HG03442 (cell line): ENCODE measurements around the gene EDIL3.
A peak's percentile ranks its signal among the peaks of the same experiment; 100 is the strongest.
"Not testable (repeated sequence)": the region's sequence is repeated elsewhere in the genome, so short reads cannot be mapped to it uniquely, and the experiment has no call there.

Source experiments
- ATAC-seq: cut with Tn5 transposase; IDR thresholded peaks from one replicate; pipeline ENCODE4 v1.9.1; 2021; ENCODE audit warnings: mild to moderate bottlenecking, moderate library complexity; ENCODE audit not compliant: unreplicated experiment

EDIL3 gene

DNA sequence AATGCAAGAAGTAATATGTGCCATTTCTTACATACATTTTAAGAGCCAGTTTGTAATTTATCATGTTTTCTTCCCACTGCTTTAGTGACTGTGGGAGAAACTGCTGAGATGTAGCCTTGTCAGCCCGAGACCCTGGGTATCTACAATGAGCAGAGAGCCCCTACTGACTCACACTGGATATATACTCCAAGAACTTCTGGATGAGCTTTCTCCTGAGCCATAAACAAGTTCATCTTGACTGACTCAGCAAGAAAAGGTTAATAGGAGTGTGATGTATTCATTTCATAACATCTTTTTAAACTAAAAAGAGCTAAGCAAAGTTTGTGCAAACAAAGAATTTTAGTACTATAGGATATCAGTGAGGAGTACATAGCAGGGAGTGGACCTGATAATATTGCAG is 182.5 kb downstream of the EDIL3 start:
- ATAC-seq: no peak

DNA sequence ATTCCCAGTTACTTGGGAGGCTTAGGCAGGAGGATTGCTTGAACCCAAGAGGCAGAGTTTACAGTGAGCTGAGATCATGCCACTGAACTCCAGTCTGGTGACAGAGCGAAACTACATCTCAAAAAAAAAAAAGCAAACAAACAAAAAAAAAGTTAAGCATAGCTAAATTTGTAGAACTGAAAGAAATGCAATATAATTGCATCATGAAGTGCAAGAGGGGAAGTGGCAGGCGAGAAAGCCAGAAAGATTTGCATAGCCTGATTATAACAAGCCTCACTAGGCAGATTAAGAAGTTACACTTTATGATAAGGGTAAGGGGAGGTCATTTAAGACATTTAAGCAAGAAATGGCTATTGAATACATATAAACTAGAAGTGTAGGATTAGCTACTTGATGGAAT is 187.1 kb downstream of the EDIL3 start:
- ATAC-seq: no peak

DNA sequence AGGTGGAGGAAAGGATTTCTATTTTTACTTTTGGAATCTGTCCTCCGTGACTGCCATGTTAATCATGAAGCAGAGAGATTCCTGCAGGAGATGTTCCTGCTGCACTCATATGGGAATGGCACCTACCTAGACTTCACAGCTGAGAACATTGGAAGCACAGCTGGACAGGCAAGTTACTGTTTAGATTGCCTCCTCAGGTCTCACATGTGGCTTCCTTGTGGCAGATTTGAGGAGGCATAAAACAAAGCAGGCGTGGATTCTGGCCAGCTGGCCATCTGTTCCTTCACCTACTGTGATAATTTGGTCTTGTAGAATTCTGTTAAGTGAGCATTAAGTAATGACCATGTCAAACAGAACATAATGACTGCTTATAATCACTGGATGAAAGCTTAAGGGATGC is 193.4 kb downstream of the EDIL3 start:
- no peak for ATAC-seq

DNA sequence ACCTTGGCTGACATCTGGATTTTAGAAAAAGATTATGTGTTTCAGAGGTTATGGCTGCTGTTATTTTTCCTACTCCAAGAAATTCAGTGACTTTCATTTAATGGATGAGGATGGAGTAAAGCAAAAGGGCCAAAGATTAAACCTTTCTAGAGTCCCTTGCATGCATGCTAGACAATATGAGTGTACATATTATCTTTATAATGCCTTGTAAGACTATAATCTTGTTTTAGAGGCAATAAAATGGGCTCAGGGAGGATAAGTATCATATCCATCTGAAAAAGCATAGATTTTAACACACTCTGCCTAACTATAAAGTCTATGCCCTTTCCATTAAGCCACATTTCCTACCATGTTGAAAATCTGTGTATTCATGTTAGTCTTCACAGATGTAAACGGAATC is 199.8 kb downstream of the EDIL3 start:
- no peak for ATAC-seq

DNA sequence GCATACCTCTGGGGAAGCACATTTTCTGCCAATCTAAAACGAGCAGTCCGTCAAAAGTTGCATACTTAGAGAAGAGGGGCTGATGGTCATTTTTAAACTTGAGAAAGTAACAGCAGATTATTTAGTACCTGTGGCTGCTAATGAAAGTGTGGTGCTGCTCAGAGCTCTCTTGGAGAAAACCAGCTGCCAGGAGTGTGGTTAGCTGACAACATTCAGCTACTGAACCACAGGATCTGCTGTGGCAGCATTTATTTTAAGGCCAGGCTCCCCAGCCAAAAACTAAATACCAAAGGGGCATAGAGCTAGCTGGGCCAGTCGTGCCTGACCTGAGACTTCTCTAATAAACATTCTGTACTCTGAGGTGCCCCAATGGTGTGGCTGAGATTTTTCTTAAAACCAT is 203.6 kb downstream of the EDIL3 start:
- no peak for ATAC-seq

DNA sequence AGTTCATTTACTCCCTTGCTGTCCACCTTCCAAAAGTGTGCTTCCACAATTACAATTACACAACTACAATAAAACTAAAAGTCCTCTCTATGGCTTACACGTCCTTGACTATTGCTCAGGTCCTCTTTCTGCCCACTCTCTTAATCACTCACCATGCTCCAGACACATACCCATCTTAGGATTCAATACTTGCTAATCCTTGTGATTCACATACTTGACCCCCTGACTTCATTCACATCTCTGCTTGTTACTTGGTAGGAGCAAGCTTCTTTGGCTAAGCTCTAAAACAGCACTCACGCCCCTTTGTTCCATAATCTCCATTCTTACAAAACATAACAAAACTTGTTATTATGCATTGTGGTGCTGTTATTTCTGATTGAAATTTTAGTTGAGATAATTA is 215.8 kb downstream of the EDIL3 start:
- no peak for ATAC-seq

DNA sequence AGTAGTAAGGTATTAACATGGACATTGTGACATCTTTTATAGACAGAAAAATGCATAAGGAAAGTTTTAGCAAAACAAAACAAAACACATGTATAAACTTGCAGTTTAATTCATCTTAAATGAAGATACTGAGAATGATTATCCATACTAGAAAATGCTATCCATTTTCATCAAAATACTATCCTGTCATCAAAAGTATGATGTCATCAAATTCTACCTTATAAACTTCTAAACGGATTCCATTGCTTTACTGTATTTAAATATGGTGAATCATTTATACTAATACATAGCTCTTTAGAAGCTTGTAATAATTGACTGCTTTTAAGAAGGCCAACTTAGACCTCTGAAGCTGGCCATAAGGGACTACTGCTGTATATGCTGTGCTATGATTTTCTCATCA is 221.0 kb downstream of the EDIL3 start:
- ATAC-seq: no peak

DNA sequence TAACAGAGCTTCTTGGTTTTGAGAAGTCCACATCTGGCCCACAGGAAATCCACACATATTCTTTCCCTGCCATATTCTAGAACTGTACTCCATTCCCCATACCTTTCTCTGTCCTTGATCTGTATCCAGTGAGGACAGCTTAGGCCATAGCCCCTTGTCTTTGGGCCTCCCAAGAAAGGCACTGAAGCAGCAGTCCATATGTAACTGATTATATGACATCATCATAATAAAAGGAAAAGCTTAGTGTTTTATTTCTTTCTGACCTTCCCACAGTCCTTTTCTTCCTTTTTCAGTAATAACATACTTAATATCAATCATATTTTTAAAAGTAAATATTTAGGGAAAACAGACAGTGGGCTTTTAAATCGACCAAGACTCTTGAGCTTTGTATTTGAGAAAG is 222.0 kb downstream of the EDIL3 start:
- ATAC-seq: no peak

DNA sequence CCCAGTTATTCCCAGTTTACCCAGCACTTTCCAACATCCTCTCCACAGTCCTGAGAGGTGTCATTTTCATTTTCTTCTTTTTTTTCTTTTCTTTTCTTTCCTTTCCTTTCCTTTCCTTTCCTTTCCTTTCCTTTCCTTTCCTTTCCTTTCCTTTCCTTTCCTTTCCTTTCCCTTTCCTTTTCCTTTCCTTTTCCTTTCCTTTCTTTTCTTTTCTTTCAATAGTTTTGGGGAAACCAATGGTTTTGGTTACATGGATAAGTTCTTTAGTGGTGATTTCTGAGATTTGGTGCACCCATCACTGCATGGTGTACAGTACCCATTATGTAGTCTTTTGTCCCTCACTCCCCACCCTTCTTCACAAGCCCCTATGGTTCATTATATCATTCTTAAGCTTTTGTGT is 224.0 kb downstream of the EDIL3 start:
- ATAC-seq: not testable (repeated sequence)

DNA sequence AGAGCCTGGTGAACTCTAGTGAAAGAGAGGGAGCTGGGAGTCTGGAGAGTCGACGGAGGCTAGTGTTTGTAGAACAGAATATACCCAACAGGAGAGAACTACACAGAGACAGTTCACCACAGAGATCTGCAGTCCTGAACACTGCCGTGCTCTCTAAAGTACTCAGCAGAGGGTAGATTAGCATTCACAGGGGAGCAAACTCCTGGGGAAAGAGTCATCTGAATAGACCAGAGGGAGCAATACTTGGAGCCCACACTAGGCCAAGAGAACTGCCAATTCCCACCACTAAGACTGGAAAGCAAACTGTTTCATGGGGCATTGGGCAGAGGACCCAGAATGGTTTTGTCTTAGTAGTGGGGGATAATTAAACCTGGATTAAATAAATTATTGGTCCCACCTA is 235.6 kb downstream of the EDIL3 start:
- ATAC-seq: no peak

DNA sequence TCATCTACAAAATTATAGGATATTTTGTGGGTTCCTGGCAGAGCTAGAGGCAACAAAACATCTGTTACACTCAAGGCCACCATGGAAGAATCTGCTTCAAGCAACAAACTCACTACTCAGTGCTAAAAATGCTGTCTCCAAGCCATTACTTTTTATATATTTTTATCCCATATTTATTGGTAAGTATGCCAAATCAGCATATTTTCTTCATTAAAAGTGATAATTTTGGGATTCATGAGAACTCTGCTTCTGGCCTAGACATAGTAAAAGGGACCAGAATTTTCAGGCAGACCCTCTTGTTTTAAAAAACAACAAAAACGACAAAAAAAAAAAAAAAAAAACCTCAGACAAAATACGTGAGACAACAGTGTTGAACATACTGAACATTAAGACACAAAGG is 236.0 kb downstream of the EDIL3 start:
- no peak for ATAC-seq

DNA sequence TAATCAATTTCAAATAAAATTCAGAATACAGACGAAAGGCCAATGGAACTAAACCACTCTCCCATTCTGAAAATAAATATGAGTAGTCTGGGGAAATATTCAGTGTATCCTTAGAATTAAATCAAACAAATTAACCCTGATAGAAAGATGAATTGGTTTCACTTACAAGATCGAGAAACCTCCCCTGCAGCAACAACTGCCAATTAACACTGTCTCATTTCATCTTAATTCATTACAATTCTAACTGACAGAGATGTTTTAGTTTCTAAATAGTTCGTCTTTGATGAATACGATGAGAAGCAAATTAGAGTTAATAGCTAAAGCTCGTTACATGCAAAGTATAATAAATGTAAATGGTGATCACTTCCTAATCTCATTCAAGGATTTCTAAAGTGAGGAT is 247.1 kb downstream of the EDIL3 start:
- no peak for ATAC-seq

DNA sequence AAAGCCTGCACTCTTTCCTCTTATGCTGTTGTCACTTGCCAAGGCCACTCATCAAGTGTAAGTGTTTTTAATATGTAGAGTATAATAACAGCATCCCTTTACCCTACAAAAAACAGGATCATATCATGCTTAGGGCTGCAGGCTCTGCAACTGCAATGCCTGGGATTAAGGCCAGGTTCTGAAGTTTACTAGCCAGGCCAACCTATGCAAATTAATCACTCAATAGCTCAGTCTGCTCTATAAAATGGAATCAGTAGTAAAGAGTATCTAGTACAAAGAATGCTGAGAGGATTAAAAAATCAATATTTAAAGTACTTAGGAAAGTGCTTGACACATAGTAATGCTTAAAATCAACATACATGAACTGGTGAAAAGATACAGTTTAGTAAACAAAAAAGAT is 253.3 kb downstream of the EDIL3 start:
- no peak for ATAC-seq

DNA sequence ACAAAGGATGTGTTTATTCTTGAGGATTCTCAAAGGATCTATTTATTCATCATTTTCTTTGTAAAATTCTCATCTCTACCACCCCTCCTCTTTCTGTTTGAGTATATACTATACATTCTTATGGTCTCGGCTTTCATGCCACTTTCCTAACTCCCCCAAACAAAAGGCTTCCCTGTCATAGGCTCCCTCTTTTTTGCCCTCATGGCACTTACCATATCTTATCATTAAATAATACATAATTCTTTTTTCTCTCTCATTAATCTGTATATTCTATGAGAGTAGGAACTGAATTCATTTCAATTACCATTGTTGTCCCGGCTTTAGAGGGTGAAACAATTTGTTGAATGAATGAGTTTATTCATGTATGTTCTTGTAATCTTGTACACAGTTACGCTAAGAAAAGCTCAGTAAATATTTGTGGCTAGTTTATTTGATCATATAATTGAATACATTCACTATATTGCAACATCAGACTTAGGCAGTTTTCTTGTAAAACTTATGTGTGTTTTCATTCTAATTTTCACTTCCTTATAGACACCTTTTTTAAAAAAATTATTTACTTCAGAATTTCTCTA is 254.6 kb downstream of the EDIL3 start:
- no peak for ATAC-seq

DNA sequence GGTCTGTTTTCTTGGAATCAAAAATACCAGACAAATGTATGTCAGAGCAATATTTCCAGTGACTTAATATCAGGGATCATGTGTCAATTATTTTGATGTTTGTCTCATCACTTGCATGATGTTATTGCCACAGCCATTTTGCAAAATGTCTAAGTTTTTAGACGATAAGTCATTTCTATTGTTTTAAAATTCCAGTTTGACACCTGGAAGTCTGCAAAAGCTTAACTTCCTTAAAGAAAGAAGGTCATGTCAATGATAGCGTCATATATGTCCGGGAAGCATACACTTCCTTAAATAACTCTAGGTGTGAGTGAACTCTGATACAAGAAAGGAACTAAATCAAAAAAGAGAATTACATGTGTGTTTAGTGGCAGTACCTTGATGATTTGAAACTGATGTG is 259.5 kb downstream of the EDIL3 start:
- ATAC-seq: no peak

DNA sequence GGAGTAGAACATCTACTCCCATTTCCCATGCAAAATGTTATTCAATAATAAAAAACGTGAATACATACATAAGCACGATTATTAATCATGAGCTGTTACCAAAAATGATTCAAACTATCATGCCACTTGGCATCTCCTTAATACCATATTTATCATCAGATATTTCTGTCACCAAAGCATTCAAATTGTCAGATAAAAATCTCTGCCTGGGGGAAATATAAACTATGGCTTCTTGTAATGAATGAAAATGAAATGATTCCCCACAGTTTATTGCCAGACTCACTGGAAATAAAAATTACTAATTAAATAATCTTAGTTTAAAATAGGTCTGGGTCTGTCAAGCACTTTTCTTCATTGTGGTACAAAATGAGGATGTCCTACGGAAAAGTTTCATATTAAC is 265.4 kb downstream of the EDIL3 start:
- ATAC-seq: no peak

DNA sequence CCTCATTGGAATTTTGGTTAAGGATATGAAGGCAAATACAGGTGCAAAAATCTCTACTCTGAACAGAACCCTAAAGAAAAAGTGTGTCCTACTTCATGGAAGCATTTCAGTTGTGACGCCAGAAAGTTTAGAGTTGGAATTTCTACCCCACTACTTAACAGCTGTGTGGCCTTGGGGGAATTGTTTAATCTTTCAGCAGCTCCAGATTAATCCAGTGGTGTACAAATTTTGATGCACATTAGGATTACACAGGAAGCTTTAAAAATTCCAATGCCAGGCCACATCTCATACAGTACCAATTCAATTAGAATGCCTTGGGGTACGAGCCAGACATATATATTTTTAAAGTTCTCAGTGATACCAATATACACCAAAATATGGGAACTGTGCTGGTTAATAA is 266.1 kb downstream of the EDIL3 start:
- ATAC-seq: no peak

DNA sequence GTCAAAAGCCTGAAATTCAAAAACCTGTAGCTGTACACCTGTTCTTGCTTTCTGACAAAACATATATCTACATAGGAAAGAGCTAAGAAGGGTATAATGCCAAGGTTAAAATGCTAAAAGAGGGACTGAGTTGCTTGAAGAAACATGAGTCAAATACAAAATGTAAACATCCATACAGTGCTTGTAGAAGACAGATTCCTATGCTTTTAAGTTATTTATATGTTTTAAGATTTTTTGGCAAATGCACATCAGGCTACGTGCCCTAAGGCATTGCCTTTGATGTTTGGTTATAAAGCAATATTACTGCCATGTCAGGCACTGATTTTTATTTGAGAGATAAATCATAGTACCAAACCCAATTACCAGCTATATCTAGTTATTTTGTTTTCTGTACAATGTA is 269.0 kb downstream of the EDIL3 start:
- no peak for ATAC-seq

DNA sequence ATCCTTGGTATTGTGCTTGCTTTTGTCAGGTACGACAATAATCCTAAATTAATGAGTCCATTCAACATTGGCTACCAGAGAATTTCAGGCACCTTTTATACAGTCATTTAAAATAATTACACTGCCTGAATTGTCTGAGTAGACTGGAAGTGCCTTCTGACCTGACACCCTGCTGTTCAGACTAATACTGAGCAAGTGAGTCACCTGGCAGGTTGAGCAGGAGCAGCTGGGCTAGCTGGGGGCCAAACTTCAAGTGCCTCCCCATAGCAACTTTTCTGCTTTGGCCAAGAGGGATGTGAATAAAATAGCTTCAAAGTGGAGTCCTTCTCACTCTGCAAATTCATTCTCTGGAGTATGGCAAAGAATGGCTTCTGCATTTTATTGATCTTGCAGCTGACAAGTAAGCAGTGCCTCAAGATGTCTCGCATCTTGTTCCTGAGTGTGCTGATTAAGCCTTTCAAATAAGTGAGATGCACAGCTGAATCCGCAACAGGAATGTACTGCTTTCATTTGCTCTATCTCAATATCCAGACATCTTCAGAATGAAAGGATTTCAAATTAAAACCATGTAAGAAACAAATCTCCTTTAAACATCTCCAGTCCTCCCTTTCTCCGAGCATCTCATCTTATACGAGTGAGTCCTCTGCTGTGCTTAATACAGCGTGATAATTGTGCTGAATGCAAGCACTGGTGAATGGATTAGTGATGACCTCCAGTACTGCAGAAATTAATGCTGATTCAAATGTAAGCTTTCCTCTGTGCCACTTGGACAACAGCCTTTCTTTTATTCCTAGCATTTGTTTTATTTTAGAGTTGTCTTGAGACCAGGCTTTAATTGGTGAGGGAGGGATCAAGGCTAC is 271.2 kb downstream of the EDIL3 start:
- ATAC-seq: no peak

DNA sequence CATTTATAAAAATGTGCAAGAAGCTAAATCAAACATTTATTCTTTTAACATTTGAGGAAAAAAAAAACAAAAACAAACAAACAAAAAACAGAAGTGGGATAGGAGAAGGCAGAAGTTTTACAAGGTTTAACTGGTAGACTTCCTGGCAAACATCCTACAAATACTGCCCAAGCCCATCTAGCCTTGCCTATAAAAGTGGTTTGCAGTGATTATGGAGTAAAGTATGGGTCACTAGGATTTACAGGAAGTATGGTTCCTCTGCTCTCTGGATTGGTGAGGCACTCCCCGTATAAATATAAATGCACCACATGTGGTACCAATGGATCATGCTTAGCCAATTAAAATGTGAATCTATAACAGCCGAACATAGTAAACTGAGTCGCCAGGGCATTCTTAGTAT is 291.9 kb downstream of the EDIL3 start:
- no peak for ATAC-seq

DNA sequence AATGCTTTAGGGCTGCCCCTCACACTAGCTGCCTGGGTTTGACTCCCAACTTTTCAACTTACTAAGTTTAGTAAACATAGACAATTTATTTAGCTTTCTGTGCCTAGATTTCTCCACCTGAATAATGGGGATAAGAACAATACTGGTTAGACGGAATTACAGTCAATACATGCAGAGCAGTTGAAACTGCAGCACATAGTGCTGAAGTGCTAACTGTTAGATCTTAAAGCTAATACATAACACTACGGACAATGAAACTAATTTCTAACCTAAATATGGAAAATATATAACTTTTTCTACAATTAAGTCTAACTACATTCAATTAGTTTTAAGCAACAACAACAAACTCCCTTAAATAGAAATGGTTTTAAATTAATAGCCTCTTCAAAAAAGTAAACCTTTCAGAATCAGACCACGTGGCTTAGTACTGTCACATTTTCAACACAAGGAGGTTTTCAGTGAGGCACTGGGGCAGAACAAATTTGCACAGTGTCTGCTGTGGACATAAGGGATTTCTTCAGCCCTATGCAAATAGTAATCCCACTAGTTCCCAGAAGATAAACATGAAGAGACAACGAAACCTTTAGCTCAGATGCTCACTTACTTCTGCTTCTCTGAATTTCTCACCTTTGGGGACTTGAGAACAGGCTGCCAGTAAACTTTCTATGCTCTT is 293.4 kb downstream of the EDIL3 start:
- peak; percentile 46 for ATAC-seq

DNA sequence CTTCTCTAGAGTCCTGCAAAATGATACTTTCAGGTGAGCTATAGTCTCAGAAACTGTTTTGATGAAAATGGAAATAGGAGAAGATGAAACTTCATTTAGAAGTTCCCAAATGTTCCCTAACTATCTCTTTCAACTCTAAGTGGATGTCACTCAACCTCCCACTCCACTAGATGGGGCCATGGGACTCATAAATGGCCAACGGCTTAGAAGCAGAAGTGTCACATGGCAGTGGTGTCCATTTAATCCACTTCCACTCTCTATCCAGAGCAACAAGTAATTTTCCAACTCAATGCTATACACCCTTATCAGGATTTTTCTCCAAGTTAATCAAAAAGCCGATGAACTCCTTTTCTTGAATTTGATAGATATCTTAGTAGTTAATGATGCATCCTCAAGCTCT is 295.7 kb downstream of the EDIL3 start:
- ATAC-seq: no peak
